ENCODE results near the gene MRPS24.

Gene MRPS24

DNA sequence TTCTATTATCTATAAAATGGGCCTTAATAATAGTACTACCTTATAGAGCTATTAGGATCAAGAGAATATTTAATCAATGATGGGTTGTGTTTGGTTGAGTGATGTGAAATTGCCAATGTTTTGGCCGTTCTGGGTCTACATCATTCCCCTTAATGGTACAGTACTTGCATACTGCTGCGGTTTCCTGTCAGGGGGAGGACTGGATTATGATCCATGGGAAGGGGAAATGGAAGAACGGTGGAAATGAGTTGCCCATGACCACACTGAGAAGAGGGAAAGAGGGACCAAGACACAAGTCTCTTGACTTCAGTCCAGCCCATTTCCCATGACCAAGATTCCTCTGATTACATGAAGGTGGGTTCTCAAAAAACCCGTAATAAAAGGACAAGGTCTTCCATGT, 999 bp upstream of the MRPS24 start:
- no peak overlapping the region for H3K4me3 ChIP-seq (ENCODE audit: low read depth, low read length)
- TF ChIP-seq, protein P1, sequence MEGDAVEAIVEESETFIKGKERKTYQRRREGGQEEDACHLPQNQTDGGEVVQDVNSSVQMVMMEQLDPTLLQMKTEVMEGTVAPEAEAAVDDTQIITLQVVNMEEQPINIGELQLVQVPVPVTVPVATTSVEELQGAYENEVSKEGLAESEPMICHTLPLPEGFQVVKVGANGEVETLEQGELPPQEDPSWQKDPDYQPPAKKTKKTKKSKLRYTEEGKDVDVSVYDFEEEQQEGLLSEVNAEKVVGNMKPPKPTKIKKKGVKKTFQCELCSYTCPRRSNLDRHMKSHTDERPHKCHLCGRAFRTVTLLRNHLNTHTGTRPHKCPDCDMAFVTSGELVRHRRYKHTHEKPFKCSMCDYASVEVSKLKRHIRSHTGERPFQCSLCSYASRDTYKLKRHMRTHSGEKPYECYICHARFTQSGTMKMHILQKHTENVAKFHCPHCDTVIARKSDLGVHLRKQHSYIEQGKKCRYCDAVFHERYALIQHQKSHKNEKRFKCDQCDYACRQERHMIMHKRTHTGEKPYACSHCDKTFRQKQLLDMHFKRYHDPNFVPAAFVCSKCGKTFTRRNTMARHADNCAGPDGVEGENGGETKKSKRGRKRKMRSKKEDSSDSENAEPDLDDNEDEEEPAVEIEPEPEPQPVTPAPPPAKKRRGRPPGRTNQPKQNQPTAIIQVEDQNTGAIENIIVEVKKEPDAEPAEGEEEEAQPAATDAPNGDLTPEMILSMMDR (IDR thresholded peaks at IDR 0.05; ENCODE audit: borderline replicate concordance, insufficient read depth, low read depth, low read length), result no peak

- peak overlapping the region; percentile 74 for H3K4me3 ChIP-seq (ENCODE audit: low read depth, low read length)
- TF ChIP-seq, protein P1 (IDR thresholded peaks at IDR 0.05; ENCODE audit: borderline replicate concordance, insufficient read depth, low read depth, low read length), result no peak
Measured at GRCh38 chr7:43869867-43870240, 537 bp upstream of the MRPS24 start.

- TF ChIP-seq, protein P1 (IDR thresholded peaks at IDR 0.05; ENCODE audit: borderline replicate concordance, insufficient read depth, low read depth, low read length), result no peak
- H3K4me3 ChIP-seq (ENCODE audit: low read depth, low read length), result peak overlapping the region; percentile 74
Measured at GRCh38 chr7:43868681-43869005, 674 bp downstream of the MRPS24 start.

DNA sequence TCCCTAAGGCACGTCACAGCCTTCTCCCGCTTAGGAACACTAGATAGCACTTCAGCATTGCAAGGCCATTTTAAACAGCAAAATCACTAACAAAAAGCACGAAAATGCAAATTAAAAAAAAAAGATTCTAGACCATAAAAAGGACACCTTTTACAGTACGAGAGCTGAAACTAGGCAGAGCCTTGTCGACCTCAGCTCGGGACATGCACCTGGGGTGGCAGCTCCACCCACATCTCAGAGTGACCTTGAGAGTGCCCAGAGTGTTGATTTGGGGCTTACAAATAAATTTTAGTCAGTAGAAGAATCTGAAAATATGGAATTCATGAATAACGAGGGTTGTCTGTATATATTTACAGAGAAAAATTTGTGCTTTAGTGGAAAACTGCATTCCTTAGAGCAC, 1.1 kb downstream of the MRPS24 start:
- TF ChIP-seq, protein P1 (IDR thresholded peaks at IDR 0.05; ENCODE audit: borderline replicate concordance, insufficient read depth, low read depth, low read length), result no peak
- H3K4me3 ChIP-seq (ENCODE audit: low read depth, low read length), result peak overlapping the region; percentile 74

DNA sequence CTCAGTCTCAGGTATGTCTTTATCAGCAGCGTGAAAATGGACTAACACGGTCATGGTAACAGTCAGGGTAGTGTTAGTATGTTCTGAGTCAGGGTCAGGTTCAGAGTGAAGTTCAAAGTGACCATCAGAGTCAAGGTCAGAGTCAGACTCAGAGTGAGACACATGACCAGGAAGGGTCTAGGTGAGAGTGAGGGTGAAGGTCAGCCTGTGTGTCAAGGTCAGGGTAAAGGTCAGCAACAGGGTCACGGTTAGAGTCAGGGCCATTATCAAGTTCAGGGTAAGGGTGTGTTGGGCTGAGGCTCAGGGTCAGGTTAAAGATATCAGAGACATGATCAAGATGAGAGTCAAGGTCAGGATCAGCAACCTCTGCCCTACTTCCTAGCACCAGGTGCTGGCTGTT, 4.0 kb downstream of the MRPS24 start:
- no peak overlapping the region for H3K4me3 ChIP-seq (ENCODE audit: low read depth, low read length)
- TF ChIP-seq, protein P1 (IDR thresholded peaks at IDR 0.05; ENCODE audit: borderline replicate concordance, insufficient read depth, low read depth, low read length), result no peak

GRCh38 chr7:43864126-43864525, 5.2 kb downstream of the MRPS24 start:
- no peak overlapping the region for H3K4me3 ChIP-seq (ENCODE audit: low read depth, low read length)
- TF ChIP-seq, protein P1 (IDR thresholded peaks at IDR 0.05; ENCODE audit: borderline replicate concordance, insufficient read depth, low read depth, low read length), result no peak

- H3K4me3 ChIP-seq (ENCODE audit: low read depth, low read length), result no peak overlapping the region
- TF ChIP-seq, protein P1 (IDR thresholded peaks at IDR 0.05; ENCODE audit: borderline replicate concordance, insufficient read depth, low read depth, low read length), result no peak
Measured at GRCh38 chr7:43856996-43857395, 12.3 kb downstream of the MRPS24 start.
